GM12892 (cell line): ENCODE results near the gene EXOC4.

Experiments
- DNase-seq: peaks from one replicate; pipeline ENCODE4 v3.0.0; 2011; ENCODE audit not compliant: insufficient read length
- FAIRE-seq: peaks from 2 replicates; lab custom pipeline; 2011; peaks lifted over from hg19 to GRCh38; lab: Jason Lieb, UNC
- POLR2A ChIP-seq: IDR thresholded peaks from 2 replicates; pipeline ENCODE4 v1.6.1; 2011; ENCODE audit warnings: low read depth, low read length, control low read depth
- POLR2AphosphoS5 ChIP-seq: IDR thresholded peaks from 2 replicates; pipeline ENCODE4 v1.6.1; 2011; ENCODE audit warnings: low read depth, low read length, control low read depth
- TAF1 ChIP-seq: IDR thresholded peaks from 2 replicates; pipeline ENCODE4 v1.6.1; 2011; ENCODE audit warnings: low read depth, mild to moderate bottlenecking, control low read depth, low read length, borderline replicate concordance

EXOC4 gene

DNA sequence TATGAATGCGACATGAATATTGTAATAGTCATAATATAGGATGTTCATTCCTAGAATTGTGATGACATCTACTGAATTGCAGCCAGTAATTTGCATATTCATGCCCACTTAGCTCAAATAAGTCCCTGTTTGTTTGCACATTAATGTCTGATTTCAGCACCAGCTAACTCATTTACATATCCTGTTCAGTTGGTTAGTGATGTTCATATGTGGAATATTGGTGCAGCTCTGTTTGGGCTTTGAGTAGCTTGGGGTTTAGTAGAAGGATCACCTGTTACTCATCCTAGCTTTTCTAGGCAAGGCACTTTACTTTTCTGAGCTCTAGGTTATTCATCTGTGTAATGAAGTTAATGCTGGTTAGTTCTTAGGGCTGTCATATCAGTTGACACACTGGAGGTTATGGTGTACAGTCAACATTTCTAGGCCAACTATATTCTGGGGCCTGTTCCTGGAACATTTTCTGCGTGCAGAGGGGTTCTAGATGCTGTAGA is 238.4 kb downstream of the EXOC4 start:
- FAIRE-seq (no peak), DNase-seq (no peak)
- TF ChIP-seq POLR2AphosphoS5 (no peak), POLR2A (no peak), TAF1 (no peak)

DNA sequence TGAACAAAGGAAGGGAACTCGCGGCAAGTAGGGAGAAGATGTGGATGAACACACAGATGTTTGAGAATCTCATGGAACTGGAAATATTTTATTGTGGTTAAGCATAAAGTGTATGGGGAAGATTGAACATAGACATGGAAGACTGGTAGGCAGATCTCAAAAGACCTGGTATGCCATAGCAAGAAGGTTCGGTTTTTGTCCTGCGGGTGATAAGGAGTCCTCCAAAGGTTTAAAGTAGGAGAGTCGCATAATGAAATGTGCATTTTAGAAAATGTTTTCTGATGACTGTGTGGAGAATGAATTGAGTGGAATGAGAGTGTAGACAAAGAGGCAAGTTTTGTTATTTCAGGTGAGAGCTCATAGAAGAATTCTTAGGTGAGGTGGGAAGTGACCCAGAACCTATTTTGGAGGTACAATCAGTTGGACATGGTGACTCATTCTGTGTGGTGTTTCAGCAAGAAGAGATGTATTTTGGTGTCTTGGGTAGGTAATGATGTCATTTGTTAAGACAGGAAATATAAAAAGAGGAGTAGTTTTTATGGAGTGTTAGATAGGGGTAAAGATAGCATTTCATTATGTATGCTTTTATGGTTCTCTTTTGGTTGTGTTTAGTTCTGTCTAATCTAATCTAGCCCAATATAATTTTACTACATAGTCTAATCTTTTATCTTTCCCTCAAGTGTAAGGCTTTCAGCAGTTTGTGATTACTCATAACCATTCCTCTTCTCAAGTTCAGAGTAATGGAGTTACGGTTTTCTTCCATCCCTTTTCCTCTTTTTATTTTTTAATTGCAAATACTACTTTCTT is 239.2 kb downstream of the EXOC4 start:
- FAIRE-seq (no peak), DNase-seq (no peak)
- TF ChIP-seq TAF1 (no peak), POLR2AphosphoS5 (no peak), POLR2A (no peak)

DNA sequence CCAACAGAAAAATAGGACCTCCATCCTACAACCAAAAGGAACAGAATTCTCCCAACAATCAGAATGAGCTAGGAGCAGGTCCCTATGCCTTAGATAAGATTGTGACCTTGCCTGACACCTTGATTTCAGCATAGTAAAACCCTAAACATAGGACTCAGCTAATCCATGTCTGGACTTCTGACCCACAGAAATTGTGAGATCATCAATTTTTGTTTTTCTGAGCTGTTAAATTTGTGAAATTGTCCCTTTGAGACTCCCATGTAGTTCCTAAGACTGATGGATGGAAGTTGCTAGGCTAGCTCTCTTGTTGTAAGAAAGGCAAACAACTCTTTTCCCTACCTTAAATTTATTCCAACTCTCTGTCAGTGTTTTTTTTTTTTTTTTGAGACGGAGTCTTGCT is 244.2 kb downstream of the EXOC4 start:
- no peak for DNase-seq
- no peak for FAIRE-seq
- TF ChIP-seq POLR2A (no peak), POLR2AphosphoS5 (no peak), TAF1 (no peak)

DNA sequence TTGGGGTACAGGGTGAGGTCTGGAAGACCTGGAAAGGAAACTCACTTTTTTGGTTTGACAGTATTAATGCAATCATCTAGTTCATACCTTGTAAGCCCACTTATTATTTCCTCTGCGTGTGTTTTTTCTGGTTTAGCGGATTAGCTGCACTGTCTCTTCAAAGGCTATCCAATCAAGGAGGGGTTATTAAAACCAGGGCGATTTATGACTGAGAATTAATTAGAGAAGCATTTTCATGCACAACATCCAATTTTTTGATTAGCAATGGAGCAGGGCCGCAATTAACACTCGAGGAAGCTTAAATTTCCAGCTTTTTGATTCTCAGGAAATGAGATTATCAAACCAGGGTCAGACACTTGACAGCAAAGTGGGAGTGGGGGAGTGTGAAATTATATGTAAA is 248.9 kb downstream of the EXOC4 start:
- TF ChIP-seq POLR2AphosphoS5 (no peak), TAF1 (no peak), POLR2A (no peak)
- no peak for DNase-seq
- no peak for FAIRE-seq

DNA sequence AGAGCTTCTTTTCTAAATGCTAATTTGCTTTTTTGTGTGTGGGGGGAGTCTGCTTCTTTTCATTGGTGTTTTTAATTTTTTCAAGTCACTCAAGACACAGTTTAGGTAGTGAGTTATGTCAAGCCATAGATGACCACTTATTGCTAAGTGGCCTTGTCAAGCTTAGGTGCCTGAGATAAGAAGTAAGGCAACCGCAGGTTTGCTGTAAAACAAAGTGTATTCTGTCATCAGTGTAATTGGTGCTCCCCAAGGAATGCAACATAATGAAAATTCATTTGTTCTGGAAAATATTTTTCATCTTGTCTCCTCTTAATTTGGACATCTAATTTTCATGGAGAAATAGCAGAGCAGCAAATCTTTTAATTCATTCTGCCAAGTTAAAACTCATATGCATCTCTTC is 249.6 kb downstream of the EXOC4 start:
- TF ChIP-seq TAF1 (no peak), POLR2AphosphoS5 (no peak), POLR2A (no peak)
- no peak for FAIRE-seq
- DNase-seq, result no peak

DNA sequence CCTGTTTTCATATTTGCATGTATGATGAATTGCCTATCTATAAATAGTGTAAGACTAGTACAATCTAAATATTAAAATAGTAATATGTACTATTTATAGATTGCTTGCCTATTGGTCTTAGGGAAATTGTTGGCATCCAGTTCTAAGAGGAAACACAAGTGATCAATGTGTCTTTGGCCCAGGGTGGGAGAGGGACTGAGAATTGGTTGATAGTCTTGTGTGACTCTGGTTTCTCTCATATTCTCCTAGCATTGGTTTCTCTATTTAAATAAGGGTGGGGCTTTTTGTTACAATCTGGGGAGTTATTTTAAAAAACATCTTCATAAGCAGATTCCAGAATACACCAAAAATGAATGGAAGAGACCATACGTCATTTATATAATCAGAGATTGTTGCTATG is 250.1 kb downstream of the EXOC4 start:
- DNase-seq, result no peak
- no peak for TF ChIP-seq POLR2A
- no peak for TF ChIP-seq TAF1
- no peak for TF ChIP-seq POLR2AphosphoS5
- no peak for FAIRE-seq

DNA sequence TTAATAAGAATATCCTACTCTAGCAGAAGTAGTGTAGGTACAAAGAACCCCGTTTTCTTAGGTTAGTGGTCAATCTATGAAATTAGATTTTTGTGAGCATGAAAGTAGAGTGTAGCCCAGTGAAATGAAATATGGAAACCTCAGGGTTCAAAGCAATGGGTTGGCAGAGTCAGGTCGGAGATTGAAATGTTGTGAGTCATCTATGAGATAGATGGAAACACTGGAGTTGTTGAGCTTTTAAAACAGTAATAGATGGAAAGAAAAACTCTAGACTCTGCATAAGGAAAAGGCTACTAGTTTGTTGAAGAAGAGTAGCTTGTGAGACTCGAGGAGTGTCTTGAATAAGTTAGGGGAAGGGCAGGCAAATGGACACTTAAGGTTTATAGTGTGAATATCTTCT is 251.9 kb downstream of the EXOC4 start:
- TF ChIP-seq TAF1 (no peak), POLR2A (no peak), POLR2AphosphoS5 (no peak)
- no peak for DNase-seq
- FAIRE-seq, result no peak

DNA sequence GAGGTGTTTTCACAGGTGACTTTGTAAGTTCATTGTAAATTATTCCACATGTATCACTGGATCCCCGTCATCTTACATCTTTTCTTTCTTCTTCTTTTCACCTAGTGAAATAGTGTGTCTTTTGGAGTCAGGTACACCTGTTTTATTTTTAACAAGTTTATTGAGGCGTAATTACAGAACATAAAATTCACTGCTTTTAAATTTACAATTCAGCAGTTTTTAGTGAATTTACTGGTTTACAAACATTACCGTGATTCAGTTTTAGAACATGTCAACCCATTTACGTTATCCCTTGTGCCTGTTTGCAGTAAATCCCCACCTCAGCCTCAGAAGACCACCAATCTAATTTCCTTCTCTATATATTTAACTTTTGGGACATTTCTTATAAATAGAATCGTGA is 256.9 kb downstream of the EXOC4 start:
- FAIRE-seq (no peak), DNase-seq (no peak)
- TF ChIP-seq POLR2AphosphoS5 (no peak), TAF1 (no peak), POLR2A (no peak)

DNA sequence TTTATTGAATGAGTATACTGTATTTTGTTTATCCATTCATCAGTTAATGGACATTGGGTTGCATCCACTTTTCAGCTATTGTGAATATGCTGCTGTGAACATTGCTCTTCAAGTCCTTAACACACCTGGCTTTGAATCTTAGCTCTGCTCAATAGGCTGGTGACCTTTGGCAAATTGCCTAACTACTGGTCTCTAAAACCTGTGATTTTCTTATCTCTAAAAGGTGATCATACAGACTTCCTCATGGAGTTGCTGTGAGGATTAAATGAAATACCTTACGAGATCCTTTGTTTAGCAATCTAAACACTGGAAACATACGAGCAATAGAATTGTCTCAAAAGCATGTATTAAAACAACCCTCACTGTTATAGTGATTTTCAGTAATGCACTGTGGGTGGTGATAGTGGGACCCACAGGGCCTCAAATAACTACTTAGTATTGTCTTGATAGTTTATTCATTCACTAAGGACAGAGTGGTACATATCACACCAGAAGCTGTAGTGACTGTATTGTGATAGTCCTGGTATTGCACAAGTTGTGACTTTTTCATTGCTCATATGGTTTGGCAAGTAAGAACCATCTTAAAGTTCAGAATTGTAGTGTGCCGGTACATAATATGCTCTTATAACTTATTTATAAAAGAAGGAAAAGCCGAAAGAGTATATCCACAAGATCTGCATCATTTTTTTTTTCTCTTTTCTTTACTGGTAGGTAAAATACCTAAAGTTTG is 257.6 kb downstream of the EXOC4 start:
- TF ChIP-seq POLR2A (no peak), TAF1 (no peak), POLR2AphosphoS5 (no peak)
- FAIRE-seq (no peak), DNase-seq (no peak)

DNA sequence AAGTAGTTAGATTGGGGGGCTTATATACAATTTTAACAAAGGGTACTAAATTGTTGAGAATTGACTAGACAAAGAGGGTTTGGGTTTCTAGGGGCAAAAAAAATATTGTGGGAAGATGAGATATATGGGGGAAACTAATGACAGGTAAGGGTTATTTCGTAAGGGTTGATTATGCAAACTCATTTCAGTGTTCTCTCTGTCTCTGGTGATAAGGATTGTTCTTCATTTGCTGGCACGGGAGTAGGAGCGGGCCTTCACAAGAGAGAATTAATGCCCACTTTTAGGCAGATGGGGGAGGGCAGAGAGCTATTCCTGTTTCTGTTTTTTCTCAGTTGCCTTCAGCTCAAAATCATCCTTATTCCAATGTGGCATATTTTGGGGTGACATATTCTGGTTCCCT is 258.4 kb downstream of the EXOC4 start:
- no peak for DNase-seq
- FAIRE-seq, result no peak
- TF ChIP-seq TAF1 (no peak), POLR2A (no peak), POLR2AphosphoS5 (no peak)

DNA sequence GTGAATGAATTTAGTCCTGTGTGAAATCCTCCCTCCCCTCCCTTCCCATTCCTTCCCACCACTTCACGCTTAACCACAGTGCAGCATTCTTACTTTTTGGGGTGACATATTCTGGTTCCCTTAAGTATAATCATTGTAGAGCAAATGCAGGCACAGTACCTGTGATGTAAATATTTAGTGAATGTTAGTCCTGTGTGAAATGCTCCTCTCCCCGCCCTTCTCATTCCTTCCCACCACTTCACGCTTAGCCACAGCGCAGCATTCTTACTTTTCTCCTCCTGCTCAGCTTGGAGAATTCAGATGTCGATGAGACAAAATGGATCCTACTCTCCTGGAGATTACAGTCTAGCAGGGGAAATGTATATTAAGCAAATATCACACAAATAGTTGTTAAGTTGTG is 258.8 kb downstream of the EXOC4 start:
- FAIRE-seq (peak; percentile 38), DNase-seq (no peak)
- TF ChIP-seq POLR2A (no peak), POLR2AphosphoS5 (no peak), TAF1 (no peak)
